BLaER1 treated with 17β-estradiol and CSF1 and Interleukin-3, amounts not matched to agents 10 nM and 100 nM (cell line): ENCODE results near the gene HAPLN3.

Source experiments
- H3K27ac ChIP-seq, 11 experiments: shearing (Covaris generic); formaldehyde crosslinking; 2 replicates each; pipeline ENCODE4 v1.8.1; 2022
- H3K27me3 ChIP-seq, 11 experiments: shearing (Covaris generic); formaldehyde crosslinking; 2 replicates each; pipeline ENCODE4 v1.8.1; 2022
- H3K36me3 ChIP-seq, 11 experiments: shearing (Covaris generic); formaldehyde crosslinking; 2 replicates each; pipeline ENCODE4 v1.8.1; 2022
- H3K4me1 ChIP-seq, 10 experiments: shearing (Covaris generic); formaldehyde crosslinking; 2 replicates each; pipeline ENCODE4 v1.8.1; 2022
- H3K4me2 ChIP-seq, 11 experiments: shearing (Covaris generic); formaldehyde crosslinking; 2 replicates each; pipeline ENCODE4 v1.8.1; 2022
- H3K4me3 ChIP-seq, 10 experiments: shearing (Covaris generic); formaldehyde crosslinking; 2 replicates each; pipeline ENCODE4 v1.8.1; 2022
- H3K9ac ChIP-seq, 11 experiments: shearing (Covaris generic); formaldehyde crosslinking; 2 replicates each; pipeline ENCODE4 v1.8.1; 2022
- H3K9me3 ChIP-seq, 11 experiments: shearing (Covaris generic); formaldehyde crosslinking; replicated peaks in 1 of 11; 2 replicates each; pipeline ENCODE4 v1.8.1; 2022
- H4K20me1 ChIP-seq, 11 experiments: shearing (Covaris generic); formaldehyde crosslinking; 2 replicates each; pipeline ENCODE4 v1.8.1; 2022
- Cebpa-rat ChIP-seq, 11 experiments: shearing (Covaris generic); IDR thresholded peaks; 2 replicates each; pipeline ENCODE4 v1.8.1; 2022

Gene HAPLN3

DNA sequence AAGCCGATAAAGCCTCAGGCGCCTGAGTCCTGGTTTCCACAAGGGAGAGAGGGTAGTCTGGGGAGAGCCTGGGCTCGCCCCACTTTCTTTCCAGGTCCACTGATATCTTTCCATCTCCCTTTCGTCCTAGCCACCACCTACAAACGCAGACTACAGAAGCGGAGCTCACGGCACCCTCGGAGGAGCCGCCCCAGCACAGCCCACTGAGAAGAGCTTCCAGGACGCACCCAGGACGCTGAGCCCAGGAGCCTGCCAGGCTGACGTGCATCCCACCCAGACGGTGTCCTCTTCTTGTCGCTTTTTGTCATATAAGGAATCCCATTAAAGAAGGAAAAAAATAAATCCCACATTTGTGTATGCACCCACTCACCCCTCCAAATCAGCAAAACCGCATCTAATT, 21.1 kb downstream of the HAPLN3 start:
- no peak overlapping the region for H3K9ac ChIP-seq
- TF ChIP-seq Cebpa-rat (IDR thresholded peaks at IDR 0.05) = no peak
- H3K27me3 ChIP-seq = no peaks in the 10 kb centered on the region
- H3K4me3 ChIP-seq = no peak overlapping the region
- H3K9me3 ChIP-seq = no peaks in the 10 kb centered on the region
- peaks cover 0 to 6% (median 0%) of the 10 kb centered on the region in 11 experiments; a peak in 3 of 22 replicates for H4K20me1 ChIP-seq
- no peak overlapping the region for H3K27ac ChIP-seq
- H3K4me2 ChIP-seq = no peak overlapping the region
- peaks cover 0 to 20% (median 15%) of the 10 kb centered on the region in 10 experiments; a peak in 12 of 20 replicates for H3K4me1 ChIP-seq
- H3K36me3 ChIP-seq = no peaks in the 10 kb centered on the region

DNA sequence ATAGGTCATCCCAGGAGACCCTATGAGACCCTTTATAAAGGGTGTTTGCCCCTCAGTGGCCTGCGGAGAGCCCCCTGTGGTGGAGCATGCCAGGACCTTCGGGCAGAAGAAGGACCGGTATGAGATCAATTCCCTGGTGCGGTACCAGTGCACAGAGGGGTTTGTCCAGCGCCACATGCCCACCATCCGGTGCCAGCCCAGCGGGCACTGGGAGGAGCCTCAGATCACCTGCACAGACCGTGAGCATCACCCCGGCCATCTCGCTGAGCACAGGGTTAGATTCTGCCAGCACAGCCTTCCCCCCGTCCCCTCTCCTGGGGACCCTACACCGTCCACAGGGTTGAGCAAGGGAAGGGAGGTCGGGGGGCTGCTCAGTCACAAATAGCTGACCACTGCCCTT, 21.6 kb downstream of the HAPLN3 start:
- peaks cover 0 to 15% (median 10%) of the 10 kb centered on the region in 10 experiments; a peak in 12 of 20 replicates for H3K4me1 ChIP-seq
- H4K20me1 ChIP-seq = peaks cover 0 to 6% (median 0%) of the 10 kb centered on the region in 11 experiments; a peak in 3 of 22 replicates
- no peak overlapping the region for H3K4me2 ChIP-seq
- H3K4me3 ChIP-seq = no peak overlapping the region
- H3K9me3 ChIP-seq = no peaks in the 10 kb centered on the region
- H3K27ac ChIP-seq = no peak overlapping the region
- no peaks in the 10 kb centered on the region for H3K27me3 ChIP-seq
- TF ChIP-seq Cebpa-rat (IDR thresholded peaks at IDR 0.05) = no peak
- H3K9ac ChIP-seq = no peak overlapping the region
- H3K36me3 ChIP-seq = no peaks in the 10 kb centered on the region

DNA sequence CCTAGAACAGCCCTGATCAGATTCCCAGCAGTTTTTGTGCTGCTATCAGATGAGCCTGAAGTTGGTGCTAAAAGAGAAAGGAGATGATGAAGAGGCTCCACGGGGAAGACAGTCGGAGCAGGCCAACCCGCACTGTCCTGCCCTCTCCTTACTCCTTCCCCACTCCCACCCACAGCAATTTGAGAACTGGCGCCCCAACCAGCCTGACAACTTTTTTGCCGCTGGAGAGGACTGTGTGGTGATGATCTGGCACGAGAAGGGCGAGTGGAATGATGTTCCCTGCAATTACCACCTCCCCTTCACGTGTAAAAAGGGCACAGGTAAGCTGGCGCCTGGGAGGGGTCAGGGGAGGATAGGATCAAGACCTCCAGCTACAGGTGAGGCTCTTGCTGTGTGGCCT, 22.6 kb downstream of the HAPLN3 start:
- TF ChIP-seq Cebpa-rat (IDR thresholded peaks at IDR 0.05) = no peak

DNA sequence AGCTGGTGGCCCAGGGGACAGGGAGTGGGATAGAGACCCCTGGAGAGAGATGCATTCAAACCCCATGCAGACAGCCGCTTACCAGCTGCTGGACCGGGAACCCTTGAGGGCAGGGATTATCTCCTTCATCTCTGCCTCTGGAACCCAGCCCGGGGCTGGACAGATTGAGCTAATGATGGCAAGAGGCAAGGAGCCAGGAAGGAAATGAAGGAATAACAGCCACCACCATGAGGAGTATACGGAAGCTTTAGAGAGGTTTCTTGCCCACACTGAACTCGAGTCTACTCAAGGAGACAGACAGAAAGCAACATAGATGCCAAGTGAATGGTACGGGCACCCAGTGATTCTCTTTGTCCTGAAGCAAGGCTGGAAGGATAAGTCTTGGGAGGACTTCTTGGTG, 23.2 kb downstream of the HAPLN3 start:
- no peaks in the 10 kb centered on the region for H3K27me3 ChIP-seq
- H3K9me3 ChIP-seq = no peaks in the 10 kb centered on the region
- H3K4me3 ChIP-seq = no peak overlapping the region
- no peak for TF ChIP-seq Cebpa-rat (IDR thresholded peaks at IDR 0.05)
- peaks cover 0 to 4% (median 0%) of the 10 kb centered on the region in 10 experiments; a peak in 3 of 20 replicates for H3K4me1 ChIP-seq
- H3K27ac ChIP-seq = no peak overlapping the region
- no peak overlapping the region for H3K9ac ChIP-seq
- H4K20me1 ChIP-seq = no peaks in the 10 kb centered on the region; a peak in 1 of 22 replicates
- H3K4me2 ChIP-seq = no peak overlapping the region
- H3K36me3 ChIP-seq = no peaks in the 10 kb centered on the region

More for the DNA sequence above, 22.6 kb downstream of the HAPLN3 start:
- Histone ChIP-seq H3K9me3 (no peaks in the 10 kb centered on the region), H3K4me3 (no peak overlapping the region), H3K27me3 (no peaks in the 10 kb centered on the region), H3K9ac (no peak overlapping the region), H3K36me3 (no peaks in the 10 kb centered on the region), H4K20me1 (no peaks in the 10 kb centered on the region; a peak in 1 of 22 replicates), H3K4me1 (peaks cover 0 to 9% (median 5%) of the 10 kb centered on the region in 10 experiments; a peak in 9 of 20 replicates), H3K27ac (no peak overlapping the region), H3K4me2 (no peak overlapping the region)

DNA sequence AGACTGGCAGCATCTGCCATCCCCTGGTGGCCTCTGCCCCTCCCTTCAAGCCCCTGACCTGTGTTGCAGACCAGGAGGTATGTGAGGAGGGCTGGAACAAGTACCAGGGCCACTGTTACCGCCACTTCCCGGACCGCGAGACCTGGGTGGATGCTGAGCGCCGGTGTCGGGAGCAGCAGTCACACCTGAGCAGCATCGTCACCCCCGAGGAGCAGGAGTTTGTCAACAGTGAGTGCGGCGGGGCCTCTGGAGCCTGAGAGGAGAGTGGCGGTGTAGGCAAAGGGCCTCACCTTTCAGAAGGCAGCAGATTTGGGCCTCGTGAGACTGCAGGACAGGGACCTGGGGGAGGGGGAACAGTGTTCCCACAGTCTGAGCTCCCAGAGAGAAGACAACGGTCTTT, 24.0 kb downstream of the HAPLN3 start:
- H3K4me2 ChIP-seq = no peak overlapping the region
- H3K36me3 ChIP-seq = no peaks in the 10 kb centered on the region
- peaks cover 0 to 4% (median 0%) of the 10 kb centered on the region in 10 experiments; a peak in 1 of 20 replicates for H3K4me1 ChIP-seq
- no peaks in the 10 kb centered on the region for H3K27me3 ChIP-seq
- H4K20me1 ChIP-seq = no peaks in the 10 kb centered on the region; a peak in 1 of 22 replicates
- no peak overlapping the region for H3K9ac ChIP-seq
- H3K27ac ChIP-seq = no peak overlapping the region
- H3K4me3 ChIP-seq = no peak overlapping the region
- no peak for TF ChIP-seq Cebpa-rat (IDR thresholded peaks at IDR 0.05)
- no peaks in the 10 kb centered on the region for H3K9me3 ChIP-seq

DNA sequence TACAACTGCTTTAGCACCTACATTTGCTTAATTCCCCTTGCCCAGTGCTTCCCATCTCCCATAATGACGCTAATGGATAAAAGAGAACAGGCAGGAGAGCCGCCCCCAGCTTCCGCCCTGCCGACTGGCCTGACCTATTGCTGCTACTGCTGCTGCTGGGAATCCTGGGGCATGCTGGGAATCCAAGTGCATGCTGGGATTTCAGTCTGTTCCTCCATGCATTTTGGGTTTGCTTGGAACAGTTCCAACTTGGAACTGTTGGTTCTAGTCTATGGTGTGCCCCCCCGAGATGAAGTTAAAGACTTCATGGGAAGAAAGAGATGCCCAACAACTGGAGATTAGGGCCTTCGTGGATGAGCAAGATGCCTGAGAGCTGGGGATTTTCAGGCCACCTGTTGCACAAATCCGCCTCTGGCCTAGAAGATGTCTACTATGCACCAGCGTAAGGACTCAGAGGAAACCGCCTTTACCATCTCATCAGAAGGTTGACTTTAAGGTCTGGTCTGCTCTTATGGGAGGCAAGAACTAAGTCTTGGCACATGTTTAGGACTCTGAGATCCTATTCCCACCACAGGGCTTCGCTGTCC, 29.0 kb downstream of the HAPLN3 start:
- no peaks in the 10 kb centered on the region for H3K36me3 ChIP-seq
- no peak overlapping the region for H3K27ac ChIP-seq
- no peak overlapping the region for H3K9ac ChIP-seq
- H3K4me3 ChIP-seq = no peak overlapping the region
- peaks cover 0 to 15% (median 8%) of the 10 kb centered on the region in 10 experiments; a peak in 12 of 20 replicates for H3K4me1 ChIP-seq
- no peak overlapping the region for H3K4me2 ChIP-seq
- H3K9me3 ChIP-seq = no peaks in the 10 kb centered on the region
- no peaks in the 10 kb centered on the region; a peak in 1 of 22 replicates for H4K20me1 ChIP-seq
- TF ChIP-seq Cebpa-rat (IDR thresholded peaks at IDR 0.05) = no peak
- no peaks in the 10 kb centered on the region for H3K27me3 ChIP-seq

DNA sequence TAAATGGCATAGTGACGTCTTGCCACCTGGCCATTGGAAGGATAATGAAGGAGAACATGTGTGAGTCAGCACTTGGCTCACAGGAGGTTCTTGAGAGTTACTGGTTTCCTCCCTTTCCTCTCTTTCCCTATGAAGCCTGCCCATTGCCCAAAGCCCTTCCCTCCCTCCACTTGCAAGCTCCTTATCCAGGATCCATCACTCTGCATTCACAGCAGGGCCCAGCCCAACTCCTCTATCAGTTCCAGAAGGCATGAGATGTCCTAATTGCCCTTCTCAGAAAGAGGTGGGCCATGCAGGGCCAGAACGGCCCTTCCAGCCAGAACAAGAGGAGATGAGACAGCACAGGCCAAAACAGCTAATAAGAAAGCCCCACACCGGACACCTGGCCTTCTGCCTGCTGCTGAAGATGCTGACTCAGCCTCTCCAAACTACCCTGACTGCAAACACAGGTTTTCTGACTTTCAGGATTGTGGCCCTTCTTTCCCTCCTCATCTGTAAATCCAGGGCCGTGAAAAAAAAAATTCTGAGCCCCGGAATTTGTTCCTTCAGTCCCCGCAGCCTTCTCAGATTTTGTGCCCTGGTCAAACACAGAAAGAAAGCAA, 29.7 kb downstream of the HAPLN3 start:
- H3K36me3 ChIP-seq = no peaks in the 10 kb centered on the region
- H3K4me3 ChIP-seq = no peak overlapping the region
- no peak overlapping the region for H3K4me2 ChIP-seq
- no peak overlapping the region for H3K27ac ChIP-seq
- H3K9ac ChIP-seq = no peak overlapping the region
- H3K9me3 ChIP-seq = no peaks in the 10 kb centered on the region
- no peaks in the 10 kb centered on the region for H4K20me1 ChIP-seq
- no peaks in the 10 kb centered on the region for H3K27me3 ChIP-seq
- peaks cover 0 to 15% (median 8%) of the 10 kb centered on the region in 10 experiments; a peak in 12 of 20 replicates for H3K4me1 ChIP-seq
- TF ChIP-seq Cebpa-rat (IDR thresholded peaks at IDR 0.05) = no peak

DNA sequence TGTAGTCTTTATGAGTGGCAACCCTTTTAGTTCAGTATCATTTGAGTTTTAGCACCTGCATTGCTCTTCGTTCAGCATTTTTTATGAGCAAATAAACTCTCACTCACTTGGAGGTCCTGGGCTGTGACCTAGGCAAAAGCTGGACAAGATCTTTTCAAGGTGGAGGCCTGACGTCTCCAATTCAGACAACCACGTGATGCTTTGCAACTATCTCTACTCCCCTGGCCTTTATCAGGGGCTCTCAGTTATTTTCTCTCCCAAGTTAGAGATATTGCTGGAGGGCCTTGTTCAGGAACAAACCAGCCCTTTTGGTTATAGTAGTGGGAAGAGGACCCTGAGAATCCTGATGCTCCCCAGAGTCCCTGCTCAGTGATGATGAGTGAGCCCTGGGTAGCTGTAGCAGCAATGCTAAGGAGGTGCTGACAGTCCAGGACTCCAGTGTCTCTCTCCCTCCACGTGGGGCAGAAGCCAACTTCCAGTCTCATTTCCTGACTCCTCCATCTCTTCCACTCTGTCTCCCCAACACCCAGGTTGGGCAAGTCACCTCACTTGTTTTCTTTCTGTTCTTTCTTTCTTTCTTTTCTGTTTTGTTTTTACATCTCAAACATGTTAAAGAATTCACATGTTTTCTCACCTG, 30.4 kb downstream of the HAPLN3 start:
- Histone ChIP-seq H3K27ac (no peak overlapping the region), H4K20me1 (no peaks in the 10 kb centered on the region), H3K9me3 (no peaks in the 10 kb centered on the region), H3K4me2 (no peak overlapping the region), H3K27me3 (no peaks in the 10 kb centered on the region), H3K36me3 (no peaks in the 10 kb centered on the region), H3K9ac (no peak overlapping the region), H3K4me1 (peaks cover 0 to 15% (median 8%) of the 10 kb centered on the region in 10 experiments; a peak in 12 of 20 replicates), H3K4me3 (no peak overlapping the region)
- no peak for TF ChIP-seq Cebpa-rat (IDR thresholded peaks at IDR 0.05)

DNA sequence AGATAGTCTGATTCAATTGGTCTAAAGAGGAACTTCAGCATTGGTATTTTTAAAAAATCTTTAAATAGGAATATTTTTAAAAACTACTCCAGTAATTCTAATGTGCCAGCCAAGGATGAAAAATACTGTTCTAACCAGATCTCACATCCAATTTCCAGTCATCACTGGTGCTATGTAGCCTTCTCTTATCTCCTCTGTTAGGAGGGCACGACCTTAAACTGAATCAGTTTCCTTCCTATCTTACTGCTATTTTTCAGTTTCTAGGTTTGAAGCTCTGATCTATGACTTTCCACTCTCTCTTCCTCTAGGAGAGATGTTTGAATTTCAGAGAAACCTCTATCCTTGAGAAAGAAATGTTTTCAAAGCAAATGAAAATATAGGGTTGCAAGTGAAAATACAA, 31.9 kb downstream of the HAPLN3 start:
- no peak overlapping the region for H3K27ac ChIP-seq
- no peak overlapping the region for H3K9ac ChIP-seq
- no peaks in the 10 kb centered on the region for H4K20me1 ChIP-seq
- no peaks in the 10 kb centered on the region for H3K27me3 ChIP-seq
- no peaks in the 10 kb centered on the region for H3K9me3 ChIP-seq
- TF ChIP-seq Cebpa-rat (IDR thresholded peaks at IDR 0.05) = no peak
- no peaks in the 10 kb centered on the region for H3K36me3 ChIP-seq
- no peak overlapping the region for H3K4me2 ChIP-seq
- no peak overlapping the region for H3K4me3 ChIP-seq
- peaks cover 0 to 15% (median 8%) of the 10 kb centered on the region in 10 experiments; a peak in 12 of 20 replicates for H3K4me1 ChIP-seq
